K562 (cell line): ENCODE data around the gene NUP205. TPM values are rescaled to one million over a fixed set of nuclear protein-coding genes. Genes with fewer than 3 reads are reported as not detected.

Experiments
- EHMT2 ChIP-seq: fragments of 450-650 bp; IDR thresholded peaks from 2 replicates; pipeline ENCODE4 v1.6.1; 2018; ENCODE audit warnings: antibody characterized with exemption
- HDAC8 ChIP-seq: fragments of 450-650 bp; IDR thresholded peaks from 2 replicates; pipeline ENCODE4 v1.6.1; 2016; ENCODE audit warnings: mild to moderate bottlenecking, missing genetic modification characterization, moderate library complexity, missing compliant biosample characterization
- HLTF ChIP-seq: fragments of 450-650 bp; IDR thresholded peaks from 2 replicates; pipeline ENCODE4 v1.6.1; 2016
- HOXB6 ChIP-seq: fragments of 250-450 bp; sonication (Bioruptor Pico); IDR thresholded peaks from 2 replicates; pipeline ENCODE4 v1.5.1; 2022; ENCODE audit warnings: mild to moderate bottlenecking, borderline replicate concordance
- KHSRP ChIP-seq: fragments of 450-650 bp; IDR thresholded peaks from 2 replicates; pipeline ENCODE4 v1.6.1; 2017
- NCOR1 ChIP-seq: fragments of 450-650 bp; IDR thresholded peaks from 2 replicates; pipeline ENCODE4 v1.6.1; 2016; ENCODE audit warnings: mild to moderate bottlenecking, moderate library complexity
- POLR2AphosphoS2 ChIP-seq: IDR thresholded peaks from 2 replicates; pipeline ENCODE4 v1.6.1; 2012; ENCODE audit warnings: low read length, improper control_type of control experiment
- POLR2H ChIP-seq: IDR thresholded peaks from 2 replicates; pipeline ENCODE4 v1.6.1; 2016; ENCODE audit warnings: missing genetic modification characterization, low read depth, mild to moderate bottlenecking, control low read depth, missing compliant biosample characterization, moderate library complexity
- PTTG1 ChIP-seq: fragments of 450-650 bp; IDR thresholded peaks from 2 replicates; pipeline ENCODE4 v1.6.1; 2016; ENCODE audit warnings: low read depth, mild to moderate bottlenecking, missing genetic modification characterization, missing compliant biosample characterization
- STAT5A ChIP-seq: IDR thresholded peaks from 2 replicates; pipeline ENCODE4 v1.6.1; 2012; ENCODE audit warnings: low read length, inconsistent platforms, borderline replicate concordance
- ZNF444 ChIP-seq: fragments of 250-450 bp; sonication (Bioruptor Pico); IDR thresholded peaks from 2 replicates; pipeline ENCODE4 v1.4.0; 2020; ENCODE audit warnings: mild to moderate bottlenecking, moderate library complexity
- ZNF696 ChIP-seq: fragments of 250-450 bp; sonication (Bioruptor Pico); conservative IDR thresholded peaks from 2 replicates; pipeline ENCODE4 v1.4.0; 2020; ENCODE audit warnings: mild to moderate bottlenecking, moderate library complexity
- polyA plus RNA-seq, 8 experiments: library from polyadenylated mRNA; depleted of rRNA in 4 of 8; stranded (reverse) in 5 of 8; unstranded in 3 of 8; fragments of >200 nt; fragmentation: Nextera tagmentation in 2 of 8; fragmentation: Illumina TruSeq in 1 of 8; extraction: Ambion mirVana in 2 of 8; extraction: Trizol in 1 of 8; gene quantifications; 2 replicates each; pipeline versions ENCODE4 v1.2.1 to v1.2.3, GENCODE V29; 2011 to 2014; ENCODE audit warnings: inconsistent platforms in 1 of 8, missing spikeins in 1 of 8
- total RNA-seq, 7 experiments: library from RNA; depleted of rRNA in 6 of 7; stranded (reverse); fragments of >200 nt in 6 of 7; fragmentation: Illumina TruSeq in 2 of 7; extraction: Trizol in 2 of 7; gene quantifications; 2 replicates each; pipeline versions ENCODE4 v1.2.1 to v1.2.3, GENCODE V29; 2011 to 2021; ENCODE audit warnings: low replicate concordance in 1 of 7
- TF ChIP-seq, protein P1 (sequence below): fragments of 250-450 bp; sonication (Bioruptor Pico); IDR thresholded peaks from 2 replicates; pipeline ENCODE4 v1.8.0; 2021; ENCODE audit warnings: moderate library complexity, mild to moderate bottlenecking, inconsistent platforms
- TF ChIP-seq, protein P2 (sequence below): fragments of 450-650 bp; IDR thresholded peaks from 2 replicates; pipeline ENCODE4 v1.6.1; 2017; ENCODE audit warnings: antibody characterized with exemption, mild to moderate bottlenecking
- TF ChIP-seq, protein P3 (sequence below), 2 experiments: fragments of 450-650 bp in 1 of 2; sonication (generic) in 1 of 2; formaldehyde crosslinking; conservative IDR thresholded peaks; 2 replicates each; pipeline versions ENCODE4 v1.4.0 to v1.8.1; 2020 to 2022; ENCODE audit warnings: mild to moderate bottlenecking in 1 of 2, missing genetic modification reagents in 1 of 2
- TF ChIP-seq, protein P4 (sequence below): fragments of 250-450 bp; sonication (Bioruptor Pico); IDR thresholded peaks from 2 replicates; pipeline ENCODE4 v1.8.0; 2021; ENCODE audit warnings: mild to moderate bottlenecking, moderate library complexity
- TF ChIP-seq, protein P5 (sequence below), 2 experiments: IDR thresholded peaks; 2 replicates each; pipeline ENCODE4 v1.6.1; 2012; ENCODE audit warnings: improper control_type of control experiment in 2 of 2, low read depth in 2 of 2, low read length in 2 of 2, borderline replicate concordance in 1 of 2

Gene NUP205
- total and polyA plus RNA-seq, 9 of the 15 experiments (the other 6 are each of a cell fraction or from before 2014, with no cell fraction given), result 101 to 282 (median 193) TPM

DNA sequence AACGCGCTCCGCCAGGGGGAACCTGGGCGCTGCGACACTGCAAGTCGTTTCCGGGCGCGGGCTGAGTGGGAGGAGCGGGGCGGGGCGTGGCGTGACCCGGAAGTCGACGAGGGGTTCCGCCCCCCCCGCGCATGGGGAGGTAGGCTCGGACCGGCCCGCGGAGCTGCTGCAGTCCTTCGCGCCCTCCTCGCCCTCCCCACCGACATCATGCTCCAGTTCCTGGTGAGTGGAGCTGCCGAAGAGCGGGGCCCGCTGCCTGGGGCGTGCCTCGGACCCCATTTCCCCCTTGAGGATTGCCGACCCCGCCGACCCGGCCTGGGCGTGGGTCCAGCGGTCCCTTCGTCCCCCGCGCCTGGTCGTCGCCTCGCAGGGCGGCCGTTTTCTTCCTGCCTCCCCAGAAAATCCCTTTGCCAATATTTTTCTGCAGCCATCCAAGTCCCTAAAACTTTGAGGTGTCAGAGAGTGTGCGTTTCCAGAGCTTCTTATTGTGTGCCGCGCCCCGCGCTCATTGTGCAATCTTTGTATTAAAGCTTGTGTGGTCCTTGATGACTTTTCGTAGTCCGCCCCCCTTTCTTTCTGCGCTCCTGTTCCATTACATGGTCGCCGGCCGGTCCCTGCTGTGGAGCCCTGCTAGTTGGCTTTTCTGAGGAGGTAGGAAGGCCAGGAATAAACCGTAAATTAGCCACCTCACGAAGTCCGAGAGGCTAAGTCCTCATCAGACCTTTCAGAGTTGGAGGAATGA, 104.8 kb downstream of the NUP205 start, which contains the start of gene STMP1 (continued):
- TF ChIP-seq STAT5A, result no peak
- no peak for TF ChIP-seq KHSRP
- TF ChIP-seq NCOR1, result peak; percentile 31; the same call in 1 of the 2 replicates
- TF ChIP-seq, protein P1, sequence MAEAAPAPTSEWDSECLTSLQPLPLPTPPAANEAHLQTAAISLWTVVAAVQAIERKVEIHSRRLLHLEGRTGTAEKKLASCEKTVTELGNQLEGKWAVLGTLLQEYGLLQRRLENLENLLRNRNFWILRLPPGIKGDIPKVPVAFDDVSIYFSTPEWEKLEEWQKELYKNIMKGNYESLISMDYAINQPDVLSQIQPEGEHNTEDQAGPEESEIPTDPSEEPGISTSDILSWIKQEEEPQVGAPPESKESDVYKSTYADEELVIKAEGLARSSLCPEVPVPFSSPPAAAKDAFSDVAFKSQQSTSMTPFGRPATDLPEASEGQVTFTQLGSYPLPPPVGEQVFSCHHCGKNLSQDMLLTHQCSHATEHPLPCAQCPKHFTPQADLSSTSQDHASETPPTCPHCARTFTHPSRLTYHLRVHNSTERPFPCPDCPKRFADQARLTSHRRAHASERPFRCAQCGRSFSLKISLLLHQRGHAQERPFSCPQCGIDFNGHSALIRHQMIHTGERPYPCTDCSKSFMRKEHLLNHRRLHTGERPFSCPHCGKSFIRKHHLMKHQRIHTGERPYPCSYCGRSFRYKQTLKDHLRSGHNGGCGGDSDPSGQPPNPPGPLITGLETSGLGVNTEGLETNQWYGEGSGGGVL (CRISPR knock-in tag), result no peak
- TF ChIP-seq, protein P2, sequence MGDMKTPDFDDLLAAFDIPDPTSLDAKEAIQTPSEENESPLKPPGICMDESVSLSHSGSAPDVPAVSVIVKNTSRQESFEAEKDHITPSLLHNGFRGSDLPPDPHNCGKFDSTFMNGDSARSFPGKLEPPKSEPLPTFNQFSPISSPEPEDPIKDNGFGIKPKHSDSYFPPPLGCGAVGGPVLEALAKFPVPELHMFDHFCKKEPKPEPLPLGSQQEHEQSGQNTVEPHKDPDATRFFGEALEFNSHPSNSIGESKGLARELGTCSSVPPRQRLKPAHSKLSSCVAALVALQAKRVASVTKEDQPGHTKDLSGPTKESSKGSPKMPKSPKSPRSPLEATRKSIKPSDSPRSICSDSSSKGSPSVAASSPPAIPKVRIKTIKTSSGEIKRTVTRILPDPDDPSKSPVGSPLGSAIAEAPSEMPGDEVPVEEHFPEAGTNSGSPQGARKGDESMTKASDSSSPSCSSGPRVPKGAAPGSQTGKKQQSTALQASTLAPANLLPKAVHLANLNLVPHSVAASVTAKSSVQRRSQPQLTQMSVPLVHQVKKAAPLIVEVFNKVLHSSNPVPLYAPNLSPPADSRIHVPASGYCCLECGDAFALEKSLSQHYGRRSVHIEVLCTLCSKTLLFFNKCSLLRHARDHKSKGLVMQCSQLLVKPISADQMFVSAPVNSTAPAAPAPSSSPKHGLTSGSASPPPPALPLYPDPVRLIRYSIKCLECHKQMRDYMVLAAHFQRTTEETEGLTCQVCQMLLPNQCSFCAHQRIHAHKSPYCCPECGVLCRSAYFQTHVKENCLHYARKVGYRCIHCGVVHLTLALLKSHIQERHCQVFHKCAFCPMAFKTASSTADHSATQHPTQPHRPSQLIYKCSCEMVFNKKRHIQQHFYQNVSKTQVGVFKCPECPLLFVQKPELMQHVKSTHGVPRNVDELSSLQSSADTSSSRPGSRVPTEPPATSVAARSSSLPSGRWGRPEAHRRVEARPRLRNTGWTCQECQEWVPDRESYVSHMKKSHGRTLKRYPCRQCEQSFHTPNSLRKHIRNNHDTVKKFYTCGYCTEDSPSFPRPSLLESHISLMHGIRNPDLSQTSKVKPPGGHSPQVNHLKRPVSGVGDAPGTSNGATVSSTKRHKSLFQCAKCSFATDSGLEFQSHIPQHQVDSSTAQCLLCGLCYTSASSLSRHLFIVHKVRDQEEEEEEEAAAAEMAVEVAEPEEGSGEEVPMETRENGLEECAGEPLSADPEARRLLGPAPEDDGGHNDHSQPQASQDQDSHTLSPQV, result no peak
- no peak for TF ChIP-seq POLR2AphosphoS2
- no peak for TF ChIP-seq HLTF
- 0 out of 2 replicates have a peak, but pooled peaks have one; percentile 39 for TF ChIP-seq HOXB6 (CRISPR knock-in tag)
- no peak for TF ChIP-seq PTTG1
- TF ChIP-seq, protein P3, sequence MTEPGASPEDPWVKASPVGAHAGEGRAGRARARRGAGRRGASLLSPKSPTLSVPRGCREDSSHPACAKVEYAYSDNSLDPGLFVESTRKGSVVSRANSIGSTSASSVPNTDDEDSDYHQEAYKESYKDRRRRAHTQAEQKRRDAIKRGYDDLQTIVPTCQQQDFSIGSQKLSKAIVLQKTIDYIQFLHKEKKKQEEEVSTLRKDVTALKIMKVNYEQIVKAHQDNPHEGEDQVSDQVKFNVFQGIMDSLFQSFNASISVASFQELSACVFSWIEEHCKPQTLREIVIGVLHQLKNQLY (CRISPR knock-in tag; conservative IDR thresholded peaks at IDR 0.05), result 0 out of 4 replicates have a peak, but pooled peaks of 1 of the 2 experiments have one; percentile 27
- TF ChIP-seq, protein P4, sequence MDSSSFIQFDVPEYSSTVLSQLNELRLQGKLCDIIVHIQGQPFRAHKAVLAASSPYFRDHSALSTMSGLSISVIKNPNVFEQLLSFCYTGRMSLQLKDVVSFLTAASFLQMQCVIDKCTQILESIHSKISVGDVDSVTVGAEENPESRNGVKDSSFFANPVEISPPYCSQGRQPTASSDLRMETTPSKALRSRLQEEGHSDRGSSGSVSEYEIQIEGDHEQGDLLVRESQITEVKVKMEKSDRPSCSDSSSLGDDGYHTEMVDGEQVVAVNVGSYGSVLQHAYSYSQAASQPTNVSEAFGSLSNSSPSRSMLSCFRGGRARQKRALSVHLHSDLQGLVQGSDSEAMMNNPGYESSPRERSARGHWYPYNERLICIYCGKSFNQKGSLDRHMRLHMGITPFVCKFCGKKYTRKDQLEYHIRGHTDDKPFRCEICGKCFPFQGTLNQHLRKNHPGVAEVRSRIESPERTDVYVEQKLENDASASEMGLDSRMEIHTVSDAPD, result no peak
- TF ChIP-seq, protein P5, sequence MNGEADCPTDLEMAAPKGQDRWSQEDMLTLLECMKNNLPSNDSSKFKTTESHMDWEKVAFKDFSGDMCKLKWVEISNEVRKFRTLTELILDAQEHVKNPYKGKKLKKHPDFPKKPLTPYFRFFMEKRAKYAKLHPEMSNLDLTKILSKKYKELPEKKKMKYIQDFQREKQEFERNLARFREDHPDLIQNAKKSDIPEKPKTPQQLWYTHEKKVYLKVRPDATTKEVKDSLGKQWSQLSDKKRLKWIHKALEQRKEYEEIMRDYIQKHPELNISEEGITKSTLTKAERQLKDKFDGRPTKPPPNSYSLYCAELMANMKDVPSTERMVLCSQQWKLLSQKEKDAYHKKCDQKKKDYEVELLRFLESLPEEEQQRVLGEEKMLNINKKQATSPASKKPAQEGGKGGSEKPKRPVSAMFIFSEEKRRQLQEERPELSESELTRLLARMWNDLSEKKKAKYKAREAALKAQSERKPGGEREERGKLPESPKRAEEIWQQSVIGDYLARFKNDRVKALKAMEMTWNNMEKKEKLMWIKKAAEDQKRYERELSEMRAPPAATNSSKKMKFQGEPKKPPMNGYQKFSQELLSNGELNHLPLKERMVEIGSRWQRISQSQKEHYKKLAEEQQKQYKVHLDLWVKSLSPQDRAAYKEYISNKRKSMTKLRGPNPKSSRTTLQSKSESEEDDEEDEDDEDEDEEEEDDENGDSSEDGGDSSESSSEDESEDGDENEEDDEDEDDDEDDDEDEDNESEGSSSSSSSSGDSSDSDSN (IDR thresholded peaks at IDR 0.05; ENCODE audit: borderline replicate concordance in 1 of 2, low read depth in 2 of 2, low read length in 2 of 2), result peak; percentile 78 to 98; a peak in 3 of 4 replicates
- TF ChIP-seq ZNF444, result no peak
- peak; percentile 90 for TF ChIP-seq POLR2H (tag)
- no peak for TF ChIP-seq HDAC8 (tag)
- no peak for TF ChIP-seq EHMT2
- no peak for TF ChIP-seq ZNF696 (CRISPR knock-in tag)
